Measurements from ENCODE around the gene GHDC. TPM values are rescaled to one million over a fixed set of nuclear protein-coding genes. Genes with fewer than 3 reads are reported as not detected.

Gene GHDC
- total and polyA plus RNA-seq, 2 of the 13 experiments (the other 11 are each of a cell fraction or from before 2014, with no cell fraction given) = 15.4 to 22.5 TPM

DNA sequence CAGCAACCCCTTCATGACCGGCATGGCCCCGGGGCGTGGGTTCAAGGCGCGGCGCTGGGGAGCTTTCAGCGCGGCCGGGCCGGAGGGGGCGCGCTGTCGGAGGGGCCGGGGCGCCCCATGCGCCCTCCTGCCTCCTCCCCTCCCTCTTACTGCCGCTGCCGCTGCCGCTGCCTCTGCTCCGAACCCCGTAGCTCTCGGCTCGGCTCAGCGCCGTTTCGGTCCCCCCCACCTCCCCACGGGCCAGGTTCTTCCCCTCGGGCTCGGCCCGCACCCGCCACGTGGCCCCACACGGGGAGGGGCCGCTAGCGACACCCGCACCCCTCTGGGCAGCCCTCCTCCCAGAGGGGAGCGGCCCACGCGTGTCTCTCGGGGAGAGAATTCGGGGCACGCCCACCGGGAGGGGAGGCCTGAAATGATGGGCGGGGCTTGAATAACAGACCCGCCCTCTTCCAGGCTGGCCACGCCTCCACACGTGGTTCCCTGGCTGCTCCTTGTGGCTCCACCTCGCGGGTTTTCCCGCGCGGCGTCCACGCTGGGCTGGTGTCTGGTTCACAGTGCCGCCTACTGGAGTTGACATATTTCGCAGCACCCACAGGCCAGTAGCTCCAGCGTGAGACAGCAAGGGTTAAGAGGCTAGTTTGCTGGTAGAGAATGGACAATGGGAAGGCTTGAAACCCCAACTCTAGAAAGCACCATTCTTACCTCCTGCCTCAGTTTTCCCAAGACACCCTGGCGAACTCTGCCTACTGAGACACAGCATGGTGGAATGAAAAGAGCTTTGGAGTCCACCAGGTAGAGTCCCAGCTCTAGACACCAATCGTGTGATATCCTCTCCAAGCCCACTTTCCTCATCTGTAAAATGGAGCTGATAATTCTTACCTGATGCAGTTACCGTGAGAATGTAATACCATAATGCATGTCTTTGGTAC is 13.1 kb downstream of the GHDC start, which contains the start of gene KCNH4 (continued):
- TF ChIP-seq, protein P1, sequence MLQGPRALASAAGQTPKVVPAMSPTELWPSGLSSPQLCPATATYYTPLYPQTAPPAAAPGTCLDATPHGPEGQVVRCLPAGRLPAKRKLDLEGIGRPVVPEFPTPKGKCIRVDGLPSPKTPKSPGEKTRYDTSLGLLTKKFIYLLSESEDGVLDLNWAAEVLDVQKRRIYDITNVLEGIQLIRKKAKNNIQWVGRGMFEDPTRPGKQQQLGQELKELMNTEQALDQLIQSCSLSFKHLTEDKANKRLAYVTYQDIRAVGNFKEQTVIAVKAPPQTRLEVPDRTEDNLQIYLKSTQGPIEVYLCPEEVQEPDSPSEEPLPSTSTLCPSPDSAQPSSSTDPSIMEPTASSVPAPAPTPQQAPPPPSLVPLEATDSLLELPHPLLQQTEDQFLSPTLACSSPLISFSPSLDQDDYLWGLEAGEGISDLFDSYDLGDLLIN (CRISPR knock-in tag; IDR thresholded peaks at IDR 0.05; ENCODE audit: borderline replicate concordance) = no peak
- TF ChIP-seq MXI1 (IDR thresholded peaks at IDR 0.05; ENCODE audit: borderline replicate concordance, low read depth, low read length) (peak; percentile 43; the same call in 1 of the 3 replicates), SOX6 (IDR thresholded peaks at IDR 0.05) (no peak), SOX6 (CRISPR knock-in tag; IDR thresholded peaks at IDR 0.05) (no peak), ZNF652 (CRISPR knock-in tag; IDR thresholded peaks at IDR 0.05; ENCODE audit: borderline replicate concordance, low read depth) (peak; percentile 96), SP1 (IDR thresholded peaks at IDR 0.05) (no peak), SP1 (CRISPR knock-in tag; IDR thresholded peaks at IDR 0.05) (peak; percentile 73), MAFG (CRISPR knock-in tag; IDR thresholded peaks at IDR 0.05) (no peak), ZNF552 (CRISPR knock-in tag; IDR thresholded peaks at IDR 0.05; ENCODE audit: borderline replicate concordance) (peak; percentile 62; the same call in 1 of the 2 replicates), PCBP1 (IDR thresholded peaks at IDR 0.05; ENCODE audit: borderline replicate concordance, low read depth, low read length) (0 out of 2 replicates have a peak, but pooled peaks have one; percentile 65), ZNF326 (CRISPR knock-in tag; IDR thresholded peaks at IDR 0.05; ENCODE audit: borderline replicate concordance) (no peak), GATAD1 (CRISPR knock-in tag; IDR thresholded peaks at IDR 0.05) (no peak), PITX1 (CRISPR knock-in tag; IDR thresholded peaks at IDR 0.05) (no peak), ZNF614 (CRISPR knock-in tag; IDR thresholded peaks at IDR 0.05; ENCODE audit: borderline replicate concordance) (no peak)
- TF ChIP-seq, protein P2, sequence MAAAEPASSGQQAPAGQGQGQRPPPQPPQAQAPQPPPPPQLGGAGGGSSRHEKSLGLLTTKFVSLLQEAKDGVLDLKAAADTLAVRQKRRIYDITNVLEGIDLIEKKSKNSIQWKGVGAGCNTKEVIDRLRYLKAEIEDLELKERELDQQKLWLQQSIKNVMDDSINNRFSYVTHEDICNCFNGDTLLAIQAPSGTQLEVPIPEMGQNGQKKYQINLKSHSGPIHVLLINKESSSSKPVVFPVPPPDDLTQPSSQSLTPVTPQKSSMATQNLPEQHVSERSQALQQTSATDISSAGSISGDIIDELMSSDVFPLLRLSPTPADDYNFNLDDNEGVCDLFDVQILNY (CRISPR knock-in tag; conservative IDR thresholded peaks at IDR 0.05) = peak; percentile 71; the same call in 1 of the 2 replicates
- TF ChIP-seq, protein P3, sequence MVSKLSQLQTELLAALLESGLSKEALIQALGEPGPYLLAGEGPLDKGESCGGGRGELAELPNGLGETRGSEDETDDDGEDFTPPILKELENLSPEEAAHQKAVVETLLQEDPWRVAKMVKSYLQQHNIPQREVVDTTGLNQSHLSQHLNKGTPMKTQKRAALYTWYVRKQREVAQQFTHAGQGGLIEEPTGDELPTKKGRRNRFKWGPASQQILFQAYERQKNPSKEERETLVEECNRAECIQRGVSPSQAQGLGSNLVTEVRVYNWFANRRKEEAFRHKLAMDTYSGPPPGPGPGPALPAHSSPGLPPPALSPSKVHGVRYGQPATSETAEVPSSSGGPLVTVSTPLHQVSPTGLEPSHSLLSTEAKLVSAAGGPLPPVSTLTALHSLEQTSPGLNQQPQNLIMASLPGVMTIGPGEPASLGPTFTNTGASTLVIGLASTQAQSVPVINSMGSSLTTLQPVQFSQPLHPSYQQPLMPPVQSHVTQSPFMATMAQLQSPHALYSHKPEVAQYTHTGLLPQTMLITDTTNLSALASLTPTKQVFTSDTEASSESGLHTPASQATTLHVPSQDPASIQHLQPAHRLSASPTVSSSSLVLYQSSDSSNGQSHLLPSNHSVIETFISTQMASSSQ (IDR thresholded peaks at IDR 0.05; ENCODE audit: low read depth) = no peak
- TF ChIP-seq, protein P3 (CRISPR knock-in tag; IDR thresholded peaks at IDR 0.05; ENCODE audit: borderline replicate concordance) = no peak
- TF ChIP-seq, protein P4, sequence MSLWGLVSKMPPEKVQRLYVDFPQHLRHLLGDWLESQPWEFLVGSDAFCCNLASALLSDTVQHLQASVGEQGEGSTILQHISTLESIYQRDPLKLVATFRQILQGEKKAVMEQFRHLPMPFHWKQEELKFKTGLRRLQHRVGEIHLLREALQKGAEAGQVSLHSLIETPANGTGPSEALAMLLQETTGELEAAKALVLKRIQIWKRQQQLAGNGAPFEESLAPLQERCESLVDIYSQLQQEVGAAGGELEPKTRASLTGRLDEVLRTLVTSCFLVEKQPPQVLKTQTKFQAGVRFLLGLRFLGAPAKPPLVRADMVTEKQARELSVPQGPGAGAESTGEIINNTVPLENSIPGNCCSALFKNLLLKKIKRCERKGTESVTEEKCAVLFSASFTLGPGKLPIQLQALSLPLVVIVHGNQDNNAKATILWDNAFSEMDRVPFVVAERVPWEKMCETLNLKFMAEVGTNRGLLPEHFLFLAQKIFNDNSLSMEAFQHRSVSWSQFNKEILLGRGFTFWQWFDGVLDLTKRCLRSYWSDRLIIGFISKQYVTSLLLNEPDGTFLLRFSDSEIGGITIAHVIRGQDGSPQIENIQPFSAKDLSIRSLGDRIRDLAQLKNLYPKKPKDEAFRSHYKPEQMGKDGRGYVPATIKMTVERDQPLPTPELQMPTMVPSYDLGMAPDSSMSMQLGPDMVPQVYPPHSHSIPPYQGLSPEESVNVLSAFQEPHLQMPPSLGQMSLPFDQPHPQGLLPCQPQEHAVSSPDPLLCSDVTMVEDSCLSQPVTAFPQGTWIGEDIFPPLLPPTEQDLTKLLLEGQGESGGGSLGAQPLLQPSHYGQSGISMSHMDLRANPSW (CRISPR knock-in tag; IDR thresholded peaks at IDR 0.05; ENCODE audit: borderline replicate concordance) = no peak
- TF ChIP-seq, protein P5, sequence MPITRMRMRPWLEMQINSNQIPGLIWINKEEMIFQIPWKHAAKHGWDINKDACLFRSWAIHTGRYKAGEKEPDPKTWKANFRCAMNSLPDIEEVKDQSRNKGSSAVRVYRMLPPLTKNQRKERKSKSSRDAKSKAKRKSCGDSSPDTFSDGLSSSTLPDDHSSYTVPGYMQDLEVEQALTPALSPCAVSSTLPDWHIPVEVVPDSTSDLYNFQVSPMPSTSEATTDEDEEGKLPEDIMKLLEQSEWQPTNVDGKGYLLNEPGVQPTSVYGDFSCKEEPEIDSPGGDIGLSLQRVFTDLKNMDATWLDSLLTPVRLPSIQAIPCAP (CRISPR knock-in tag; IDR thresholded peaks at IDR 0.05; ENCODE audit: low read depth) = no peak
